HTERT RPE-1 (cell line): ENCODE results near the gene ASB13.

Experiments used
- in situ Hi-C: fragments of 300-500 bp; cut with MboI; formaldehyde crosslinking; loops from 4 replicates; pipeline ENCODE4 v1.14.3; 2020; ENCODE audit warnings: low sequenced_read_pairs

The ASB13 gene

DNA sequence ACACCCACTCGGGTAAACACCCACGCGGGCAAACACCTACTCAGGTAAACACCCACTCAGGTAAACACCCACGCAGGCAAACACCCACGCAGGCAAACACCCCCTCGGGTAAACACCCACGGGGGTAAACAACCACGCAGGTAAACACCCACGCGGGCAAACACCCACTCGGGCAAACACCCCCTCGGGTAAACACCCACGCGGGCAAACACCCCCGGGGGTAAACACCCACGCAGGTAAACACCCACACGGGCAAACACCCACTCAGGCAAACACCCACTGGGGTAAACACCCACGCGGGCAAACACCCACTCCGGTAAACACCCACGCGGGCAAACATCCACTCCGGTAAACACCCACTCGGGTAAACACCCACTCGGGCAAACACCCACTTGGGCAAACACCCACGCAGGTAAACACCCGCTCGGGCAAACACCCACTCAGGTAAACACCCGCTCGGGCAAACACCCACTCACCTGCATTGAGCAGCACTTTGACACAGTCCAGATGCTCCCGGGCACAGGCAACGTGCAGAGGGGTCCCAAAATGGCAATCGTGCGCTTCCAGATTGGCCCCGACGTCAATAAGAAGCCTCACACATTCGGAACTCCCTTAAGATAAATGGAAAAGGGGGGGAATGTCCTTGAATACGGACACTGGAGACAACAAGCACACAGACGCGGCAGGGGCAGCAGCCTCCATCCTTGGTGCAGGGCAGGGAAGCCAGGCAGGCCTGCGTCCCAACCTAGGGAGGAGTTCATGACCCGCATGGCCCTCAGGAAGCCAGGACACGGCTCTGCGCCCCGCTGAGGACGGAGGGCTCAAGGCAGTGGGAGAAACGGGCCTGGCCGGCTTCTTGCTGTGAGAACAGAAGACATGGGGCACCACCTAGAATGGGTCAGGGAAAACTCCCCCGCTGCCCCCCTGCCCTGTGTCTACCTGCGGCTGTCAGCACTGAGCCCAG is 17.6 kb downstream of the ASB13 start:
- in situ Hi-C loops: no loop called here

DNA sequence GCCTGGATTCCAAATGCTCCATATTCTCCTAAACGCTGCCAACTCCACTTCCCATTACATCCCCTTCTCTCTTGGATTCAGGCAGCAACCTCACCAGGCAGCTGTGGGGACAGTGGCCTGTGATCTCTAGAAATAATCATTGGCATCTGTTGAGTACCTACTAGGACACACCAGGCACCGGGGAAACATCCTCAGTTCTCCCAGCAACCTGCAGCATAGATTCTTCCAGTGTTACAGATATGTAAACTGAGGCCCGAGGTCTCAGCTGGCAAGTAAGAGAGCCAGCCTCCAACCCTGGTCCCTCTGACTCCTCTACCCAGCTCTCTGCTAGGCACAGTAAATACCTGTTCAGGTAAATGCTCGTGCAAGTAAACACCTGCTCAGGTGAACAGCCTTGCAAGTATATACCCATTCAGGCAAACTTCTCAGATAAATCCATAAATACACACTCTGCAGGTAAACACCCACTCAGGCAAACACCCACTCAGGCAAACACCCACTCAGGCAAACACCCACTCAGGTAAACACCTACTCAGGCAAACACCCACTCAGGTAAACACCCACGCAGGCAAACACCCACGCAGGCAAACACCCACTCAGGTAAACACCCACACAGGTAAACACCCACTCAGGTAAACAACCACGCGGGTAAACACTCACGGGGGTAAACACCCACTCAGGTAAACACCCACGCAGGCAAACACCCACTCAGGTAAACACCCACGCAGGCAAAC is 18.7 kb downstream of the ASB13 start:
- in situ Hi-C loops: no loop called here

DNA sequence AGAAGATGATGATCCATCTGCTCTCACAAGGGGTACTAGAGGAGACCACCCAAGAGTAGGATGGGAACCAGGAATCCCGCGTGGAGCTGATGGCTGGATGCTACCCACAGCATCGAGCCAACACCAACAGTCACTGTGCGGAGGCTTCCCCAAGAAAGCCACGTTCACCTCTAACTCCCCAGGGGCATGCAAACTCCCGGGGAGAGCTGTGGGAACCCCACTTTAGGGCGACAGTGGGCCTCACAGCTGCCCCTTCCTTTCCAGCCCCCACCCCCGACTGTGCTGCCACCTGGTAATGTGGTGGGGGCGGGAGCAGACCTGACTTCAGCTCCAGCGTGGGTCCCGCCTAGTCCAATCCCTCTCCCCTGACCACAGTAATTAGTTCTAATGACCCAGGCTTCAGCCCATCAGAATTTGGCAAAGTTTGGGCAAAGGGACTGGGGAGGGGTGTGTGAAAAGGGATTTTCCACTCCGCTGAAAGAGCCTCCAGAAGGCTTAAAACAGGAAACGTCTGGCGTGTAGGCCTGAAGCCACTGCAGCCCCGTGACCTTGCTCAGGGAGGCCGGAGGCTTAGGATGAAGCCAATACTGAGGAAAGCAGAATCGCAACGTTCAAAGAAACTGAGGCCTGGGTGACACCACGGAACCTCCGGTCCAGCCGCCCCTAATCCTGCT is 20.3 kb downstream of the ASB13 start:
- in situ Hi-C loops: no loop called here

DNA sequence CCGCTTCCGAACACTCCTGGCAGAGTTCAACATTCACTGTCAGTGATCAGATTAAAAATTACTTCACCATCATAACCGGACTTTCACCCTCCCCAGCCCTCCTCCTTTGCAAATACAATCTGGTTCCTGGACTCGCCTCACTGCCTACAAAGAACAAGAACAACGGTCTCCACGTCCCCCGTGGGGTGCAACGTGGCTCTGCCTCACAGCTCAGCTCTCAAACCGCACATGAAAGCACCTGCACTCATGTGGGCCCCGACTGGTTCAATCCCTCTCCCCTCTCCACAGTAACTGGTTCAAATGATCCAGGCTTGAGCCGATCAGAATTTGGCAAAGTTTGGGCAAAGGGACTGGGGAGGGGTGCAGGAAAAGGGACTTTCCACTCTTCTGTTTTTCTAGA is 21.0 kb downstream of the ASB13 start:
- in situ Hi-C loops: no loop called here

DNA sequence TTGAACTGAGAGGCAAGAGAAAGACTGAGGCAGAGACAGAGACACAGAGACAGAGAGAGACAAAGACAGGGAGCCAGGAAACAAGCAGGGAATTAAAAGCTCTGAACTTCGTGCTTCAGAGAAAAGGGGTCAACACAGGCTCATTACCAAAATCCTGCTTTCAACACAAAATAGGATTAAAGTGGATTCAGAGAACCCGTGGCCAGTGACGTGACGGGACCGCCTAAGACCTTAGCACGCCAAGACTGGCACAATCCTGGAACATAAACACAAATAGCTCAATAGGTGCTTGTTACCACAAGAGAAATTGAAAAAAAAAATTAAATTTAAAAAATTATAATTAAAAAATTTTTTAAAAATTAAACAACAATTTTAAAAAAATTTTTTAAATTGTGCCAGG is 21.5 kb downstream of the ASB13 start:
- in situ Hi-C loops: no loop called here

DNA sequence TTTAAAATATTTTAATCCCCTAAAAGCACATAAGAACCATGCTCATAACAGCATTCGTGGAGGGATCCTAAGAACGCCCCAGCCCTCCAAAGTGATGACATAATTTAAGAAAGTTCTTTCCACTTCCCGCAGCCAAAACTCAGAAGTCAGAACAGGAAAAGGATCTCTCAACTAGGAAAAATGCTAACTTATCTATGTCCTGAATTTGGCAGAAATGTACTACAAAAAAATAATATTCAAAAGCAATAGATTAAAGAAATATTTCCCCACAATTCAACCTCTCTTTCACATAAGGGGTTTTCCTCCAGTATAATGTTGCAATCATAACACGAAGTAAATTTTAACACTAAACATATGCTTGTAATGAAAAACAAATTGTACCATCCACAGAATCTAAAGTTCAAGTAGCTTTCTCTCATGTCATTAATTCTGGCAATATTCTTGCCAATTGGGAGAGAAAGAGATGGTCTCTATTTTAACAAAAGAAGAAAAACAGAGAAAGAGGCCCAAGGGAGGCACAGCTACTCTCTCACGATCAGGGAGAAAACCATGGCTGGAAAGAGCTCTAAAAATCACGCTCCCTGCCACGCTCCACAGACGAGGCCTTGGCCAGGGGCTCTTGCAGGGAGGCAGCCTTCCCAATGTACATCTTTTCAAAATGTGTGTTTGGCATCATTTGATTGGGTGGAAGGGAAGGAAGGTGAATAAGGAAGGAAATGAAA is 22.9 kb downstream of the ASB13 start:
- in situ Hi-C loops: no loop called here

DNA sequence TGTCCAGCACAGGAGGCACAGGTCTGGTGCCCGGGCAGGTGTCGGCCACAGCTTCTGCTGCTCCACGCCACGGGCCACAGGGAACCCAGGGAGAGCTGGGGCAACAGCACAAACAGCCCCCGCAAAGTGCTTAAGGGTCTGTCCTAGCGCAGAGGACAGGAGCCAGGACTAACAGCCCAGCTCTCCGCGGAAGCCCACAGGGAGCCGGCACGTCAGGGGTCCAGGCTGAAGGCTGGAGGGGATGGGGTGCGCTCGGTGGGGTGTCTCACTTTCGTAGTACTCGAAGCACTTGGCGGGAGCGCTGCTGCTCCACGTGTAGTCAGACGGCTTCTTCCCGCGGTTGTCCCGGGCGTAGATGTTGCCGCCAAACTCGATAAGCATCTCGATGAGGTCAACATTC is 24.9 kb downstream of the ASB13 start:
- in situ Hi-C loops: no loop called here

DNA sequence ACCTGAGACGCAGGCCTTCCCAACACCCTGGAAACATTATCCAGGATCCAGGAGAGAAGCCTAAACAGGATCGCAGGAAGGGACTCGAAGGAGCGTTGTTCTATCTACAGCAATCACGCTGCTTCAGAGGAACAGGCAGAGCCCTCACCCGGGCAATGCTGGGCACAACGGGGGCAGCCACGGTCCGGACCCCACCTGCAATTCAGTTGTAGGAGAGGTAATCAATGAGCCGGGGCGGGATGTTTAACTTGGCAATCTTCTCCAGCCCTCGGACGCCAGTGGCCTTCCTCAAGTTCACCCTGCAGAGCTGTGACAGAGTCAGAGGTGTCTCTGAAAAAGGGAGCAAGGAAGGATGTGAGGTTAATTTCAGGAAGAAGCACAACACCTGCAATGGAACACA is 25.9 kb downstream of the ASB13 start:
- in situ Hi-C loops: no loop called here

DNA sequence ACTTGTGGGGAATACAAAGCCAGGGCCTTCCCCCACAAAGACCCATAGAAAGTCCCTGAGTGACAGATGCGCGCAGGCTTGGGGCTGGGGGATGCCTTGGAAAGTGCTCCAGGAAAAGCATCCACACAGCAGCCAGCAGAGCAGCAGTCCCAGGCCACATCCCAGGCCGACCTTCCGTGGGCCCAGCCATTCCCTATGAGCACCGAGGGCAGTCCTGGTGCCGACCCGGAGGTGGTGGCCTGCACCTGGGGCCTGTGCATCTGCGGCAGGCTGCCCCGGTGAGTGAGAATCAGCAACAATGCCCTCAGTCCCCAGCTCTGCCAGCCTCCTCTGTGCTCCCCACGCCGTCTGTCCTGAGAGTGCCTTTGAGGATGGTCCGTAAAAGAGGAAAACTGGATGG is 26.4 kb downstream of the ASB13 start:
- in situ Hi-C loops: no loop called here

DNA sequence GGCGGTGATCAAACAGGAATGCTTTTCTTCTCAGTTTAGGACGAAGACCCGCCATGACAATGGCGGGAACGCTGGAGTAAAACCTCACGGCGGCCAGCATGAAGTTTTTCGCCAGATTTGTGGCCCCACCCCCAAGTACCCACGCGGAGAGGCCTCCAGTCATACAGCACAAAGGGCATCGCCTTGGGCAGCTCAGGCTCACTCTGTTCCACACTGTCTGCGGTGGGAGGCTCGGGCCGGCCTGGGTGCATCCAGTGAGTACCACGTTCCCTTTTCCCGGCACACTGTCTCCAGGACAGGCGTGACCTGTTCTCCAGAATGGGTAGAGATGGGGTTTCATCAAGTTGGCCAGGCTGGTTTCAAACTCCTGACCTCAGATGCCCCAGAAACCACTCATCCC is 27.3 kb downstream of the ASB13 start:
- in situ Hi-C loops: no loop called here

DNA sequence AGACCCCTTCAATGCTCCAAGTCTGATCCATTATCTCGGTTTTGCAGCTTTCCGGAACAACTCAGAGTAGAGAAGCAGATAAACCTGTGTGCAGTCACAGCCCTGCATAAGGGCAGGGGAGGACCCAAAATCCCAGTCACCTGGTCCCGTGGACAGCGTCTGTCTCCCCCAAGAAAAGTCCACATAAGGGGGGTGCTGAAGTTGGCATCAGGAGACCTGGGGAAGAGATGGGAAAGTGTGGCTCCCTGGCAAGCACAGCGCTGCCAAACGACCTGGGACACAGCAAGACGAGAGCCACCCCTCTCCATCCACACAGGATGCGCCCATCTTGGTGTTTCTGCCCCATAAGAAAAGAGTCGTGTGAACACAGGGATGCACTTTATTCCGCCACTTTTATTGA is 27.9 kb downstream of the ASB13 start:
- in situ Hi-C loops: no loop called here

DNA sequence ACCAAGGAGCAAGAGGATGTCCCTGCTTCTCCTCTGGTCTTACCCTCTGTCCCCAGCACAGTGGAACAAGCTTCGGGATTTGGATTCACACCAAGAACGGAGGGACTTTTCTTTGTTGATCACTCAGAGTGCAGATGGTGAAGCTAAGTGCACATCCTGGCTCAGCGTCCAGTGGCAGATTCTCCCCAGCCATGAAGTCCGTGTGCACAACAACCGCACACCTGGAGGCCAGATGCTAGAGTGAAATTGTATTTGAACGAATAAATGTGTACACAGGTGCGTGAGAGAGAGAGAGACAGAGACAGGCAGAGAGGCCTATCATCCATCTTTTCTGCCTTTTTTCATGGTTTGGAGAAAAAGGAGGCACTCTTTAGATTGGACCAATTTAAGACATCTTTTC is 31.5 kb downstream of the ASB13 start:
- in situ Hi-C loops: no loop called here

DNA sequence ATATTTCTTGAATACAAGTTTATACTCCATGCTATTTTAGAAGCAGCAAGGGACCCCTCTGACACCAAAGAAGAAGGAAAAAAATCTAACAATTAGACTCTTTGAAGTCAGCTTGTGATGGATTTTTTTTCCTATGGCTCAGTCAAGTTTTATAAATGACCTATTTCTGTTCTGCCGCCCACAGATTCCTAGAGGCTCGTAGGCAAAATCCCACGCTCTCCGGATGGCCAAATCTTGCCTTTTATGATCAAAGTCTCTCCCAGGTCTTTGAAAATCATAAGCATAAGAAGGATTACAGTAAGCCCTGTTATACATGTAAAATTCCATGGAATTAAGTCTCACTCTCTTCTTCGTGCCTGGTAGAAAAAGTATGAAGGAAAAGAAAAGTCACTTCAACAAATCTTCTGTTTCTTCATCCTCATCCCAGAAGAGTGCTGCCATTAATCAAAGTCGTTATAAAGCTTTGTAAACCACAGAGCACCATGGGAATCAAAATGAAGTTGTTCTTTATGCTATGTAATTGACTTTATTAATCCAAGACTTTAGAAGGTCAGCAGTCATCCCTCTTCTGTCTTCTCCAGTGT is 33.1 kb downstream of the ASB13 start:
- in situ Hi-C loops: no loop called here

DNA sequence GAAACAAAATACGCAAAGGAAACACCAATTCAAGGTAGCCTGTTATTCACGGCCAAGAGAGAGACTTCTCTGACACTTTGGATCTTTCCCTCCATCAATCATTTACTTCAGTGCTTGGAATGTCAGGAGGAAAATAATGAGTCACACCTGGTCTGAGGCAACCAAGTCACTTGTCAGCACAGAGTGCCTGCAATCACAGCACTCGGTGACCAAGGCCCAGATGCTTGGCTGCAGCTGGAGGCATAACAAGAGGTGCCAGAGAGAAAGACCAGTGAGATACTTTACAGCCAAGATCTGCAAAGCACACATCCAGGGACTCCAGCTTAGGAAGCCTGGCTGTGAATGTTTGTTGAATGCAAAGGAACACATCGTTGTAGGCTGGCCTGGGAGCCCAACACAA is 33.9 kb downstream of the ASB13 start:
- in situ Hi-C loops: no loop called here

DNA sequence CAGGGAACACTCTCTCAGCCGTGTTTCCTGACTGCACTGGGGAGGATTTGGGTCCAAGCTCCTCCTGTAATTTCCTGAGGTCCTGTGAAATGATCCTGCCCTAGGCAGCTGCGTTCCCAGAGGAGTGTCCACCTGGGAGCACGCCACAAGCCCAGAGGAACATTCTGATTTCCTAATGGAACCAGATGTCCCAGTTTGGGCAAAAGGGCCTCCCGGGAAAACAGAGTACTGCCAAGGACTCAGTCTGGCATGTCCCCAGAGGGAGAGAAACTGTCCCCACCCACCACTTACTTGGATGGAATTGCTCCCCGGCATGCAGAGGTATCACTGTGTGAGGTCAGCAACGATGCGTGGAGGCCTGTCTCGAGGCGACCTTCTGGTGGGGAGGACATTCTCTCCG is 34.5 kb downstream of the ASB13 start:
- in situ Hi-C loops: no loop called here

DNA sequence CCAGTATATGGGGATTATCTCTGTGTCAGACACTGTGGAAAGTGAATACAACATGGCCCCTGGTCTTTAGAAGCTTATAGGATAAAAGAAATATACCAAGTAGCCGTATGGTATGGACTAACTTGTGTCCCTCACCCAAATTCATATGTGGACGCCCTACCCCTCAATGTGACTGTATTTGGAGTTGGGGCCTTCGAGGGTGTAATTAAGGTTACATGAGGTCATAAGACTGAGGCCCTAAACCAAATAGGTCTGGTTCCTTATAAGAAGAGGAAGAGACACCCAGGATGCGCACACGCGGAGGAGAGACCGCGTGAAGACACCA is 36.3 kb downstream of the ASB13 start:
- in situ Hi-C loops: no loop called here

DNA sequence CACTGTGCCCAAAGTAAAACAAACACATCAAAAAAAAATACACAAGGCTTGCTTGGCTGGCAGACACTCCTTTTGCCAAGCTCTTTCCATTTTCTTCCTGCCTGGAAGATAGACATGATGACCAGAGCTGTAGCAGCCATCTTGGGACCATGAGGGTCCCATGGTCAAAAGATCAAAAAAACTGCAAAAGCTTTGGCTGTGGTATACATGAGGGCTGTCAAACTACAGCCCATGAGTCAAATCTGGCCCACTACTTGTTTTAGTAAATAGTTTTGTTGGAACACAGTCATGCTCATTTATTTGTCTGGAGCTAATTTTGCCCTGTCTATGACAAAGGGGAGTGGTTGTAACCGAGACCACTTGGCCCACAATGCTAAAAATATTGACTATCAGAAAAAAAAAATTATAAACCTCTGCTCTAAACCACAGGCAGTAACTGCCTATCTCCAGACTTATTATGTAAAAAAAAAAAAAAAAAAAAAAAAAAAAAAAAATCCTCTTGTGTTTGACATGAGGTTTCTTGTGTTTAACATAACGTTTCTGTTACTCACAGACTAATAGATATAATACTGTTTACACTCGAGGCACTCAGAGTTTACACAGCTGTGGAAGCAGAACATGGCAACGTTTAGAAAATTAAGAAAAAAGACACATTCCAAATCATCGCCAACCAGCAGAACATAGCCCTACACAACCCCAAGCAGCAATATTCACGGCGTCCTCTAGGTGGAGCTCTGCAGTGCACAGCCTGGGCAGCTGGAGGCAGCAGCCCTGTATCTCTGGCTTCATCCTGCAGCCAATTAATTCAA is 36.9 kb downstream of the ASB13 start:
- in situ Hi-C loops: no loop called here

DNA sequence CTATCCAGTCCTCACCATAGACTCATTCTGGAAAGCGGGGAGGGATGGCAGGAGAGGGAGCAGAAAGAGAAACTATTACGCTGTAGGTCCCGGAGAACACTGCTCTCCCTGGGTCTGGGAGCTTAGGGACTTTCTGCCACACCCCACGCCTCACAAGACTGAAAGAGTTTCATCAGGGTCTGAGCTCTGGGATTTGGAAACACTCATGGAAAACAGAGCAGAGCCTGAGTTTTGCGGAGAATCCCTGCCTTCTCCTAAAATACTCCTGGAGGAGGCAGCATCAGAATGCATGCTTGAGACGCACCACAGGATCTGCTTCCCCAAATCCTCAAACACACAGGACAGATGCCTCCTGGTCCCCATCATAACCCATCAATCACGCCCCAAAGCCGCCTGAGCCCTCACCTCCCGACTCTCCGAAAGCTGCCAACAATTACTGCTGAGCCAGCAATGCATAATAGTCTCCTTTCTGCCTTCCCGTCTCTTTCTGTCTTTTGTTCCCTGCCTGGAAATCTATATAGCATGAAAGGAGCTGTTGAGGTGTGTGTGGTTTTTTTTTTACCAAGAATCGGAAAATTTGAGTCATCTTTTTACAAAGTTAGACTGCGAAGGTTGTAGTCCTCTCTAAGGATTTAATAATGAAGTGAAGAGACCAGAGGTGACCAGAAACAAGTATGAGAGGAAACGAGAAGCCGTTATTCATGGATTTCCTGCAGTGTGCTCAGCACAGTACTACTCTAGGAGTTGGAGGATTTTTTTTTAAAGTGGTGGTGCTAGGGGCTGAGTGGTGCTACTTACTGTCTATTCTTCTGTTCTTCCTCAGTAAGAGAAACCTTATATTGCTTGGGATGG is 37.7 kb downstream of the ASB13 start:
- in situ Hi-C loops: no loop called here

DNA sequence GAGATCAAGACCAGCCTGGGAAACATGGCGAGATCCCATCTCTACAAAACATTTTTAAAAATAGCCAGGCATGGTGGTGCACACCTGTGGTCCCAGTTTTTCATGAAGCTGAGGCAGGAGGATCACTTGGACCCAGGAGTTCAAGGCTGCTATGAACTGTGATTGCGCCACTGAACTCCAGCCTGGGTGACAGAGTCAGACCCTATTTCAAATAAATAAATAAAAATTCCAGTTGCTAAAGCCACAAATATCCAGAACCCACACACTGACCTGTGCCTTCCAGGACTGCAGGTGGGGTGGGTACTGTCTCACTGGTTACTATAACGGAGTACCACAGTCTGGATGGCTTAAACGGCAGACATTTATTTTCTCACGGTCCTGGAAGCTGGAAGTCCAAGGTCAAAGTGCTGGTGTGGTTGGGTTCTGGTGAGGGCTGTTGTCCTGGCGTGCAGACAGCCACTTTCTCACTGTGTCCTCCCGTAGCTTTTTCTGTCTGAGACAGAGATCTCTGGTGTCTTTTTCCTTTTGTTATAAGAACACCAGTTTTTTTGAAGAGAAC is 38.8 kb downstream of the ASB13 start:
- in situ Hi-C loops: no loop called here
